ENCODE data around the gene TSC1.

TSC1 gene

GRCh38 chr9:132886334-132886725 lies 58.1 kb downstream of the TSC1 start:
- DNase-seq = no peak

GRCh38 chr9:132885720-132886333 lies 58.6 kb downstream of the TSC1 start:
- DNase-seq = peak in 1 of 2 donors; percentile 13

- DNase-seq = no peak
Measured at GRCh38 chr9:132883349-132884294, 60.8 kb downstream of the TSC1 start.

- no peak for DNase-seq
Measured at GRCh38 chr9:132882616-132883015, 61.8 kb downstream of the TSC1 start.

GRCh38 chr9:132881826-132882225 lies 62.6 kb downstream of the TSC1 start:
- no peak for DNase-seq

- DNase-seq = no peak
Measured at GRCh38 chr9:132880324-132880661, 64.1 kb downstream of the TSC1 start.

GRCh38 chr9:132879457-132880323 lies 64.7 kb downstream of the TSC1 start:
- DNase-seq = no peak

GRCh38 chr9:132878695-132879456 lies 65.5 kb downstream of the TSC1 start, which contains the start of gene SPACA9:
Gene SPACA9, plus strand, starts transcription at chr9:132878898. Its CDS starts 5,050 bp downstream, at chr9:132883948.
- DNase-seq = peak; percentile 42 to 50

- DNase-seq = peak; percentile 80 to 81
Measured at GRCh38 chr9:132877824-132878694, 66.4 kb downstream of the TSC1 start, which contains the start of gene AK8. Gene AK8, minus strand, starts transcription at chr9:132878284. Its CDS starts 29 bp downstream, at chr9:132878255.

GRCh38 chr9:132877458-132877823 lies 67.0 kb downstream of the TSC1 start:
- no peak for DNase-seq

GRCh38 chr9:132876849-132877248 lies 67.6 kb downstream of the TSC1 start:
- no peak for DNase-seq

- no peak for DNase-seq
Measured at GRCh38 chr9:132875159-132875558, 69.3 kb downstream of the TSC1 start.

GRCh38 chr9:132873403-132873802 lies 71.0 kb downstream of the TSC1 start:
- no peak for DNase-seq

- DNase-seq = no peak
Measured at GRCh38 chr9:132869266-132869665, 75.2 kb downstream of the TSC1 start.

GRCh38 chr9:132866898-132867297 lies 77.5 kb downstream of the TSC1 start:
- no peak for DNase-seq

- DNase-seq = no peak
Measured at GRCh38 chr9:132864691-132865090, 79.7 kb downstream of the TSC1 start.

- no peak for DNase-seq
Measured at GRCh38 chr9:132864277-132864676, 80.1 kb downstream of the TSC1 start.

- DNase-seq = no peak
Measured at GRCh38 chr9:132863096-132863495, 81.3 kb downstream of the TSC1 start.

- no peak for DNase-seq
Measured at GRCh38 chr9:132862533-132862932, 81.9 kb downstream of the TSC1 start.

GRCh38 chr9:132861666-132862065 lies 82.8 kb downstream of the TSC1 start:
- no peak for DNase-seq

GRCh38 chr9:132858751-132859150 lies 85.7 kb downstream of the TSC1 start:
- DNase-seq = no peak
